ENCODE results near the gene CTU2. TPM values are rescaled to one million over a fixed set of nuclear protein-coding genes. Genes with fewer than 3 reads are reported as not detected.

The CTU2 gene
- total RNA-seq, 1 experiment from 2014 or later, result 52.4 TPM

DNA sequence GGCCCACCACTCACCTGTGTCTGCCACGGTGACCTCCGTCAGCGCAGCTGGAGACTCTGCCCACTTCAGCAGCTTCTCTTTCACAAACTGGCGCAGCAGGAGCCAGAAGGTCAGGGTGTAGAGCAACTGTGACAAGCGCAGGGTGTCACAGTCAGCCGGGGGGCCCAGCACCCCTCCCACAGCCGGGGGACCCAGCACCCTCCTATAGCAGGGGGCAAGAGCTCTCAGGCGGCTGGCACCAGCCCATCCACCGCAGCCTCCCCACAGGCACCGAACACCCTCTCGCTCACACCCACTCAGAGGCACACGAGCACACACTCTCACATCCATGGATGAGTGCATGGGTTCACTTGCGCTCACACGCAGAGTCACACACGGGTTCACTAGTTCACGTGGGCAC lies 28.8 kb downstream of the CTU2 start (continued):
- TF ChIP-seq, protein P1, sequence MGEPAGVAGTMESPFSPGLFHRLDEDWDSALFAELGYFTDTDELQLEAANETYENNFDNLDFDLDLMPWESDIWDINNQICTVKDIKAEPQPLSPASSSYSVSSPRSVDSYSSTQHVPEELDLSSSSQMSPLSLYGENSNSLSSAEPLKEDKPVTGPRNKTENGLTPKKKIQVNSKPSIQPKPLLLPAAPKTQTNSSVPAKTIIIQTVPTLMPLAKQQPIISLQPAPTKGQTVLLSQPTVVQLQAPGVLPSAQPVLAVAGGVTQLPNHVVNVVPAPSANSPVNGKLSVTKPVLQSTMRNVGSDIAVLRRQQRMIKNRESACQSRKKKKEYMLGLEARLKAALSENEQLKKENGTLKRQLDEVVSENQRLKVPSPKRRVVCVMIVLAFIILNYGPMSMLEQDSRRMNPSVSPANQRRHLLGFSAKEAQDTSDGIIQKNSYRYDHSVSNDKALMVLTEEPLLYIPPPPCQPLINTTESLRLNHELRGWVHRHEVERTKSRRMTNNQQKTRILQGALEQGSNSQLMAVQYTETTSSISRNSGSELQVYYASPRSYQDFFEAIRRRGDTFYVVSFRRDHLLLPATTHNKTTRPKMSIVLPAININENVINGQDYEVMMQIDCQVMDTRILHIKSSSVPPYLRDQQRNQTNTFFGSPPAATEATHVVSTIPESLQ (CRISPR knock-in tag; IDR thresholded peaks at IDR 0.05), result no peak
- TF ChIP-seq ZNF423 (CRISPR knock-in tag; IDR thresholded peaks at IDR 0.05), result no peak

DNA sequence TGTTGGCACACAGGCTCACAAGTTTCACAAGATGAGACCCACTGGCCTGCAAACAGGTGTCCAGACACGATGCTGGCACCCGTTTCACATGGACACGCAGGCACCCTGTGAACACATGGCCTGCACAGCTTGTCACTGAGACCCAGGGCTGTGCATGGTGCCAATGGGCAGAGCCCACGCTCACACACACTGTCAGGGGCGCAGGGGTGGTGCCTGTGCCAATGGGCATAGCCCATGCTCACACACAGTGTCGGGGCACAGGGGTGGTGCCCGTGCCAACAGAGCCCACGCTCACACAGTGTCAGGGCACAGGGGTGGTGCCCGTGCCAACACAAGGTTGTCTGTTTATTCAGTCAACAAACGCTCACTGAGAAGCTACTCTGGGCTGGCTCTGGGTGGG lies 29.3 kb downstream of the CTU2 start:
- TF ChIP-seq GTF2I (CRISPR knock-in tag; conservative IDR thresholded peaks at IDR 0.05), result no peak
- TF ChIP-seq, protein P2, sequence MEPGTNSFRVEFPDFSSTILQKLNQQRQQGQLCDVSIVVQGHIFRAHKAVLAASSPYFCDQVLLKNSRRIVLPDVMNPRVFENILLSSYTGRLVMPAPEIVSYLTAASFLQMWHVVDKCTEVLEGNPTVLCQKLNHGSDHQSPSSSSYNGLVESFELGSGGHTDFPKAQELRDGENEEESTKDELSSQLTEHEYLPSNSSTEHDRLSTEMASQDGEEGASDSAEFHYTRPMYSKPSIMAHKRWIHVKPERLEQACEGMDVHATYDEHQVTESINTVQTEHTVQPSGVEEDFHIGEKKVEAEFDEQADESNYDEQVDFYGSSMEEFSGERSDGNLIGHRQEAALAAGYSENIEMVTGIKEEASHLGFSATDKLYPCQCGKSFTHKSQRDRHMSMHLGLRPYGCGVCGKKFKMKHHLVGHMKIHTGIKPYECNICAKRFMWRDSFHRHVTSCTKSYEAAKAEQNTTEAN (CRISPR knock-in tag; IDR thresholded peaks at IDR 0.05), result no peak
- no peaks in the 10 kb centered on the region for H3K9me3 Mint-ChIP-seq
- no peak for DNase-seq (ENCODE audit: low spot score)
- H3K4me3 Mint-ChIP-seq, result no peak overlapping the region
- no peak for ATAC-seq
- H3K27ac Mint-ChIP-seq, result no peak overlapping the region
- ChIA-PET CTCF (interaction anchor here (1.4 to 4.1 kb wide), 4 partner anchors 11 to 63 kb away, joined by 6 to 185 read pairs (median 94); no protein-coding TSS in a partner anchor), POLR2A (no interaction called here)
- H3K36me3 Mint-ChIP-seq, result no peaks in the 10 kb centered on the region
- H3K4me1 Mint-ChIP-seq, result no peaks in the 10 kb centered on the region
- no peaks in the 10 kb centered on the region for H3K27me3 Mint-ChIP-seq (ENCODE audit: low read depth)

DNA sequence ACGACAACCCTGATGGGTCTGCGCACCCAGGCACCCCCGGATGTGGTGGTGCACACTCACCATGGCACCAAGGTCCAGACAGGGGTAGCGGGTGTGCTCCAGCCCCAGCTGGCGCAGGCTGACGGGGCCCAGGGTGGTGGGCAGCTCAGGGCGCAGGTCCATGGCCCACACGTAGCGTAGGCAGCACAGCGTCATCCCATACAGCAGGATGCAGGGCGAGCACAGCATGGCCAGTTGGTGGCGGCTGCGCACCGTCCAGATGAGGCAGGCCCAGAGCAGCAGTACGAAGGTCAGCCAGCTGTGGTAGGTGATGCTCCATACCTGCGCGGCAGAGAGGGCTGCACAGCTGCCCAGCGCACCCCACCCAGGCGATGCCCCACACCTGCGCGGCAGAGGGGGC lies 29.8 kb downstream of the CTU2 start:
- no peak for TF ChIP-seq JAZF1 (CRISPR knock-in tag; IDR thresholded peaks at IDR 0.05)
- no peak for TF ChIP-seq MXD4 (CRISPR knock-in tag; IDR thresholded peaks at IDR 0.05; ENCODE audit: borderline replicate concordance)
- TF ChIP-seq, protein P3, sequence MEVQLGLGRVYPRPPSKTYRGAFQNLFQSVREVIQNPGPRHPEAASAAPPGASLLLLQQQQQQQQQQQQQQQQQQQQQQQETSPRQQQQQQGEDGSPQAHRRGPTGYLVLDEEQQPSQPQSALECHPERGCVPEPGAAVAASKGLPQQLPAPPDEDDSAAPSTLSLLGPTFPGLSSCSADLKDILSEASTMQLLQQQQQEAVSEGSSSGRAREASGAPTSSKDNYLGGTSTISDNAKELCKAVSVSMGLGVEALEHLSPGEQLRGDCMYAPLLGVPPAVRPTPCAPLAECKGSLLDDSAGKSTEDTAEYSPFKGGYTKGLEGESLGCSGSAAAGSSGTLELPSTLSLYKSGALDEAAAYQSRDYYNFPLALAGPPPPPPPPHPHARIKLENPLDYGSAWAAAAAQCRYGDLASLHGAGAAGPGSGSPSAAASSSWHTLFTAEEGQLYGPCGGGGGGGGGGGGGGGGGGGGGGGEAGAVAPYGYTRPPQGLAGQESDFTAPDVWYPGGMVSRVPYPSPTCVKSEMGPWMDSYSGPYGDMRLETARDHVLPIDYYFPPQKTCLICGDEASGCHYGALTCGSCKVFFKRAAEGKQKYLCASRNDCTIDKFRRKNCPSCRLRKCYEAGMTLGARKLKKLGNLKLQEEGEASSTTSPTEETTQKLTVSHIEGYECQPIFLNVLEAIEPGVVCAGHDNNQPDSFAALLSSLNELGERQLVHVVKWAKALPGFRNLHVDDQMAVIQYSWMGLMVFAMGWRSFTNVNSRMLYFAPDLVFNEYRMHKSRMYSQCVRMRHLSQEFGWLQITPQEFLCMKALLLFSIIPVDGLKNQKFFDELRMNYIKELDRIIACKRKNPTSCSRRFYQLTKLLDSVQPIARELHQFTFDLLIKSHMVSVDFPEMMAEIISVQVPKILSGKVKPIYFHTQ (CRISPR knock-in tag; IDR thresholded peaks at IDR 0.05), result no peak
- no peak for TF ChIP-seq GRHL2 (CRISPR knock-in tag; IDR thresholded peaks at IDR 0.05; ENCODE audit: insufficient replicate concordance, severe bottlenecking)
- no peak for TF ChIP-seq SP1 (CRISPR knock-in tag; conservative IDR thresholded peaks at IDR 0.05)
- TF ChIP-seq SMAD3 (CRISPR knock-in tag; IDR thresholded peaks at IDR 0.05; ENCODE audit: borderline replicate concordance), result no peak
- H3K27me3 Mint-ChIP-seq (ENCODE audit: low read depth), result no peaks in the 10 kb centered on the region
- no peaks in the 10 kb centered on the region for H3K4me1 Mint-ChIP-seq
- no peaks in the 10 kb centered on the region for H3K9me3 Mint-ChIP-seq
- CTCF ChIA-PET, result interaction anchor here (2.1 to 4.1 kb wide), 5 partner anchors 11 to 431 kb away, joined by 36 to 185 read pairs (median 108); partner anchors contain the start of gene PIEZO1
- H3K27ac Mint-ChIP-seq, result no peak overlapping the region
- no peak for ATAC-seq
- no peaks in the 10 kb centered on the region for H3K36me3 Mint-ChIP-seq
- H3K4me3 Mint-ChIP-seq, result no peak overlapping the region
- POLR2A ChIA-PET, result no interaction called here
- no peak for DNase-seq (ENCODE audit: low spot score)

DNA sequence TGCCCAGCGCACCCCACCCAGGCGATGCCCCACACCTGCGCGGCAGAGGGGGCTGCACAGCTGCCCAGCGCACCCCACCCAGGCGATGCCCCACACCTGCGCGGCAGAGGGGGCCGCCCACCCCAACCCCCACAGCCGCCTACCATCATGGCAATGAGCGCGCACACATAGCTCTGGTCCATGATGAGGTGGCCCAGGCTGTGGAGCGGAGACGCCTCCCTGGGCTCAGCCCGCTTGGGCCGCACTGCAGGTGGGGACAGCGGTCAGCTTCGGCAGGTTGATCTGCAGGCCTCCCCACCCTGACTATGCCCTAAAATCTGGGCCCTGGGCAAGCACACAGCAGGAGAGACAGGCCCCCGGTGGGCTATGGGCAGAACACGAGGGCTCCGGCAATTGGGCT lies 30.2 kb downstream of the CTU2 start:
- CTCF ChIA-PET, result interaction anchor here (0.6 to 4.1 kb wide), 31 partner anchors 10 to 504 kb away, joined by 3 to 185 read pairs (median 20); partner anchors contain the start of genes CDT1, CTU2, MVD and PIEZO1
- H3K36me3 Mint-ChIP-seq, result no peaks in the 10 kb centered on the region
- TF ChIP-seq JUN (CRISPR knock-in tag; IDR thresholded peaks at IDR 0.05) (no peak), FOXJ3 (CRISPR knock-in tag; IDR thresholded peaks at IDR 0.05; ENCODE audit: borderline replicate concordance) (no peak), CBFB (CRISPR knock-in tag; IDR thresholded peaks at IDR 0.05; ENCODE audit: low read depth) (no peak), TEAD1 (CRISPR knock-in tag; IDR thresholded peaks at IDR 0.05) (no peak), FOXP1 (CRISPR knock-in tag; IDR thresholded peaks at IDR 0.05; ENCODE audit: borderline replicate concordance) (no peak), GTF2I (CRISPR knock-in tag; conservative IDR thresholded peaks at IDR 0.05) (no peak), ZNF416 (CRISPR knock-in tag; IDR thresholded peaks at IDR 0.05) (no peak), RORB (CRISPR knock-in tag; IDR thresholded peaks at IDR 0.05) (no peak)
- TF ChIP-seq, protein P4, sequence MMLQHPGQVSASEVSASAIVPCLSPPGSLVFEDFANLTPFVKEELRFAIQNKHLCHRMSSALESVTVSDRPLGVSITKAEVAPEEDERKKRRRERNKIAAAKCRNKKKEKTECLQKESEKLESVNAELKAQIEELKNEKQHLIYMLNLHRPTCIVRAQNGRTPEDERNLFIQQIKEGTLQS (CRISPR knock-in tag; conservative IDR thresholded peaks at IDR 0.05), result no peak
- TF ChIP-seq, protein P5, sequence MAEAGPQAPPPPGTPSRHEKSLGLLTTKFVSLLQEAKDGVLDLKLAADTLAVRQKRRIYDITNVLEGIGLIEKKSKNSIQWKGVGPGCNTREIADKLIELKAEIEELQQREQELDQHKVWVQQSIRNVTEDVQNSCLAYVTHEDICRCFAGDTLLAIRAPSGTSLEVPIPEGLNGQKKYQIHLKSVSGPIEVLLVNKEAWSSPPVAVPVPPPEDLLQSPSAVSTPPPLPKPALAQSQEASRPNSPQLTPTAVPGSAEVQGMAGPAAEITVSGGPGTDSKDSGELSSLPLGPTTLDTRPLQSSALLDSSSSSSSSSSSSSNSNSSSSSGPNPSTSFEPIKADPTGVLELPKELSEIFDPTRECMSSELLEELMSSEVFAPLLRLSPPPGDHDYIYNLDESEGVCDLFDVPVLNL (CRISPR knock-in tag; IDR thresholded peaks at IDR 0.05; ENCODE audit: borderline replicate concordance, low read depth), result no peak
- TF ChIP-seq, protein P6, sequence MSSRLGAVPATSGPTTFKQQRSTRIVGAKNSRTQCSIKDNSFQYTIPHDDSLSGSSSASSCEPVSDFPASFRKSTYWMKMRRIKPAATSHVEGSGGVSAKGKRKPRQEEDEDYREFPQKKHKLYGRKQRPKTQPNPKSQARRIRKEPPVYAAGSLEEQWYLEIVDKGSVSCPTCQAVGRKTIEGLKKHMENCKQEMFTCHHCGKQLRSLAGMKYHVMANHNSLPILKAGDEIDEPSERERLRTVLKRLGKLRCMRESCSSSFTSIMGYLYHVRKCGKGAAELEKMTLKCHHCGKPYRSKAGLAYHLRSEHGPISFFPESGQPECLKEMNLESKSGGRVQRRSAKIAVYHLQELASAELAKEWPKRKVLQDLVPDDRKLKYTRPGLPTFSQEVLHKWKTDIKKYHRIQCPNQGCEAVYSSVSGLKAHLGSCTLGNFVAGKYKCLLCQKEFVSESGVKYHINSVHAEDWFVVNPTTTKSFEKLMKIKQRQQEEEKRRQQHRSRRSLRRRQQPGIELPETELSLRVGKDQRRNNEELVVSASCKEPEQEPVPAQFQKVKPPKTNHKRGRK (CRISPR knock-in tag; IDR thresholded peaks at IDR 0.05; ENCODE audit: borderline replicate concordance), result no peak
- TF ChIP-seq, protein P7, sequence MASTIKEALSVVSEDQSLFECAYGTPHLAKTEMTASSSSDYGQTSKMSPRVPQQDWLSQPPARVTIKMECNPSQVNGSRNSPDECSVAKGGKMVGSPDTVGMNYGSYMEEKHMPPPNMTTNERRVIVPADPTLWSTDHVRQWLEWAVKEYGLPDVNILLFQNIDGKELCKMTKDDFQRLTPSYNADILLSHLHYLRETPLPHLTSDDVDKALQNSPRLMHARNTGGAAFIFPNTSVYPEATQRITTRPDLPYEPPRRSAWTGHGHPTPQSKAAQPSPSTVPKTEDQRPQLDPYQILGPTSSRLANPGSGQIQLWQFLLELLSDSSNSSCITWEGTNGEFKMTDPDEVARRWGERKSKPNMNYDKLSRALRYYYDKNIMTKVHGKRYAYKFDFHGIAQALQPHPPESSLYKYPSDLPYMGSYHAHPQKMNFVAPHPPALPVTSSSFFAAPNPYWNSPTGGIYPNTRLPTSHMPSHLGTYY (CRISPR knock-in tag; IDR thresholded peaks at IDR 0.05), result no peak

More for the DNA sequence above, 30.2 kb downstream of the CTU2 start:
- Mint-ChIP-seq H3K27me3 (ENCODE audit: low read depth) (no peaks in the 10 kb centered on the region), H3K9me3 (no peaks in the 10 kb centered on the region), H3K4me1 (no peaks in the 10 kb centered on the region), H3K4me3 (no peak overlapping the region), H3K27ac (no peak overlapping the region)
- DNase-seq (ENCODE audit: low spot score), result no peak
- POLR2A ChIA-PET, result no interaction called here
- ATAC-seq, result no peak
